Neural cell (in vitro differentiated cells): ENCODE results near the gene LRRC73.

Source experiments
- CTCF ChIP-seq: fragments of 450-650 bp; IDR thresholded peaks from 2 replicates; pipeline ENCODE4 v1.5.1; 2014; ENCODE audit warnings: antibody characterized with exemption, mild to moderate bottlenecking, moderate library complexity; ENCODE audit not compliant: poor library complexity, severe bottlenecking
- EP300 ChIP-seq: fragments of 450-650 bp; conservative IDR thresholded peaks from 2 replicates; pipeline ENCODE4 v1.6.1; 2014; ENCODE audit warnings: antibody characterized with exemption, mild to moderate bottlenecking, moderate library complexity; ENCODE audit not compliant: poor library complexity, severe bottlenecking
- EZH2 ChIP-seq: fragments of 200-600, 300-800 bp; shearing (Covaris generic), sonication (generic); IDR thresholded peaks from 2 replicates; pipeline ENCODE4 v1.6.1; 2014; ENCODE audit warnings: antibody characterized with exemption, low read length, borderline replicate concordance, mild to moderate bottlenecking; ENCODE audit not compliant: insufficient read depth, poor library complexity, severe bottlenecking
- MXI1 ChIP-seq: fragments of 450-650 bp; conservative IDR thresholded peaks from 2 replicates; pipeline ENCODE4 v1.6.1; 2014; ENCODE audit warnings: antibody characterized with exemption, mild to moderate bottlenecking; ENCODE audit not compliant: poor library complexity, severe bottlenecking
- POLR2AphosphoS5 ChIP-seq: IDR thresholded peaks from 2 replicates; pipeline ENCODE4 v1.6.1; 2012
- RAD21 ChIP-seq: fragments of 450-650 bp; conservative IDR thresholded peaks from 2 replicates; pipeline ENCODE4 v1.6.1; 2014; ENCODE audit warnings: antibody characterized with exemption, mild to moderate bottlenecking, moderate library complexity
- REST ChIP-seq: IDR thresholded peaks from 2 replicates; pipeline ENCODE4 v1.6.1; 2012; ENCODE audit warnings: borderline replicate concordance
- SMC3 ChIP-seq: fragments of 450-650 bp; conservative IDR thresholded peaks from 2 replicates; pipeline ENCODE4 v1.6.1; 2014; ENCODE audit warnings: antibody characterized with exemption, mild to moderate bottlenecking, moderate library complexity; ENCODE audit not compliant: poor library complexity
- TAF1 ChIP-seq: IDR thresholded peaks from 2 replicates; pipeline ENCODE4 v1.6.1; 2012; ENCODE audit warnings: low read depth

GRCh38 chr6:43472515-43472914, 37.6 kb downstream of the LRRC73 start:
- TF ChIP-seq EZH2 (no peak), CTCF (no peak), POLR2AphosphoS5 (no peak), RAD21 (no peak), TAF1 (no peak), MXI1 (no peak), EP300 (no peak), REST (no peak), SMC3 (no peak)
